GM18907 (cell line): ENCODE results near the gene SCYGR5.
"Not testable (repeated sequence)": the region's sequence is repeated elsewhere in the genome, so short reads cannot be mapped to it uniquely, and the experiment has no call there.

ENCODE experiments used
- ATAC-seq: cut with Tn5 transposase; IDR thresholded peaks from one replicate; pipeline ENCODE4 v1.9.1; 2021; ENCODE audit warnings: mild to moderate bottlenecking, moderate library complexity; ENCODE audit not compliant: unreplicated experiment

The SCYGR5 gene, protein sequence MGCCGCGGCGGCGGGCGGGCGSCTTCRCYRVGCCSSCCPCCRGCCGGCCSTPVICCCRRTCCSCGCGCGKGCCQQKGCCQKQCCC

GRCh38 chr2:227666631-227667170 lies at the start of gene SCYGR5:
Gene SCYGR5, plus strand, starts transcription at chr2:227666804. Its CDS starts 0 bp downstream, at chr2:227666804.
- ATAC-seq = not testable (repeated sequence)

- ATAC-seq = no peak
These were observed 49.0 kb upstream of the SCYGR5 start, which contains the start of gene SCYGR4 for GRCh38 chr2:227617316-227618230. Gene SCYGR4, plus strand, starts transcription at chr2:227617498. Its CDS starts 0 bp downstream, at chr2:227617498.

DNA sequence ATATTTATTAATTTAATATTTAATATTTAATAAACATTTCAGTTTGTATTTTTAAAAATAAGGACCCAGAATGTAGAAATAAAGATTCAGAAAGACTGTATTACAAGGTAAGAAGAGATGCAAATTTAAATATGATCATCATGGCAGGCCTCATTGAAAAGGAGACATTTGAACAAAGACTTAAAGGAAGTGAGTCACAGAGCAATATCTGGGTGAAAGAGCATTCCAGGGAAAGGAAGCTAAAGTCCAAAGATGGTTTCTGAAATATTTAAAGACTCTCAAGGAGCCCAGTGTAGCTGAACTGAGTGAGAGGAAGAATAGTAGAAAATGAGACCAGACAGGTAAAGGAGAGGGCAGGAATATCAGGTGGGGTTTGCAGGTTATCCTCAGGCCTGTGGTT lies 43.4 kb upstream of the SCYGR5 start:
- ATAC-seq = no peak

GRCh38 chr2:227625420-227625819 lies 41.2 kb upstream of the SCYGR5 start:
- ATAC-seq = no peak

GRCh38 chr2:227626580-227627151 lies 39.9 kb upstream of the SCYGR5 start:
- ATAC-seq = no peak

GRCh38 chr2:227627769-227628168 lies 38.8 kb upstream of the SCYGR5 start:
- peak; percentile 99 for ATAC-seq

- no peak for ATAC-seq
These were observed 37.2 kb upstream of the SCYGR5 start for GRCh38 chr2:227629435-227629834.

DNA sequence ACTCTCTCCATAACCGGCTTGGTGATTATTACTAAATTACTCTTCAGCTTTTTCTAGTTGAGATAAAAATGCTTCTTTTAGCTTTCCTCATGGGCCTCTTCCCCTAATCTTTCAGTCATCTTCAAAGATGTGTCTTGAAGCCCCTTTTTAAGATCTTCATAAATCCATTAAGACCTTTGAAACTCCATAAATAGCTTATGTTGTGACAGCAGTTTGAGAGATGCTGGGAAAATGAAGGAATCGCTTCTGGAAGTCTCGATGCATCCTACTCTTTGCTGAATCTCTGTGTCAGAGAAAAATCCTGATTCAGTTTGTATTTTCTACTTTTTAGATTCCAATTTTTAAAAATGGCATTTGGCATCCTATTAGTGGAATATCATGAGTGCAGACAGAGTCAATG lies 36.3 kb upstream of the SCYGR5 start:
- ATAC-seq = no peak

- ATAC-seq = no peak
These were observed 33.8 kb upstream of the SCYGR5 start for GRCh38 chr2:227632827-227633226.

DNA sequence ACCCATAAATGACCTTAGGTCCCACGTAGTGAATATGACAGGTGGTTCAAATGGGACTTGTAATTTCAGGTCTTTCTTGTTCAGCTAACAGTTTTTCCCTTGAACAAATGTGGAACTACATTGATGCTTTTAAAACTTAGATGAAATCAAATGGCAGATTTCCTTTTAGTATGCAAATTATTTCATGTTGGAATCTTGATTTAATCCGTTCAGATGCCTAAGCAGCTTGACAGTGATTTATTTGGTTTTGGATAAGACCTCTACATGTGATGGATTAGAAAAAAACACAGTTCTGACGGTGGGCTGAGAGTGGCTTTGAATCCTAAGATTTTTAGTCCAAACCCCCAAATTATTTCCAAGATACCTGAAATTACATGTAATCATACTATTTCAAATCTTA lies 32.4 kb upstream of the SCYGR5 start:
- no peak for ATAC-seq

- ATAC-seq = no peak
These were observed 23.9 kb upstream of the SCYGR5 start for GRCh38 chr2:227642656-227643055.

- ATAC-seq = no peak
These were observed 22.5 kb upstream of the SCYGR5 start for GRCh38 chr2:227643990-227644551.

DNA sequence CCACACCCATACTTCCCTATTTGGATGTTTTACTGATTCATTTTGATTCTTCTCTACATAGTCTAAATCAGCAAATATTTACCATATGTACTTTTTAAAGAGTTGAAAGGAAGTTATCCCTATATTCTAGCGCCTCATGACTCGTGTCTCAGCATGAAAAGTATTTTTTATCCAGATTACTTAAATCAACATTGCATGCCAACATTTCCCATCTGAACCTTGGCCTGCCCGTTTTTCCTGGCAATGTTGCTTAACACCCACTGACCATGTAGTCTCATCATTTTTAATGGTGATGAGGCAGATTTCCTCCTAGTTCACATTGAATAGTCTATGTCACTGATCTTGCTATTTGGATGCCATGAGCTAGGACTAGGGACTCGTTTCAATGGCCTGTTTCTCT lies 13.2 kb upstream of the SCYGR5 start:
- no peak for ATAC-seq

GRCh38 chr2:227654426-227654825 lies 12.2 kb upstream of the SCYGR5 start:
- no peak for ATAC-seq

GRCh38 chr2:227655454-227655853 lies 11.2 kb upstream of the SCYGR5 start:
- ATAC-seq = peak; percentile 42

- no peak for ATAC-seq
These were observed 9.3 kb upstream of the SCYGR5 start for GRCh38 chr2:227657199-227657845.

DNA sequence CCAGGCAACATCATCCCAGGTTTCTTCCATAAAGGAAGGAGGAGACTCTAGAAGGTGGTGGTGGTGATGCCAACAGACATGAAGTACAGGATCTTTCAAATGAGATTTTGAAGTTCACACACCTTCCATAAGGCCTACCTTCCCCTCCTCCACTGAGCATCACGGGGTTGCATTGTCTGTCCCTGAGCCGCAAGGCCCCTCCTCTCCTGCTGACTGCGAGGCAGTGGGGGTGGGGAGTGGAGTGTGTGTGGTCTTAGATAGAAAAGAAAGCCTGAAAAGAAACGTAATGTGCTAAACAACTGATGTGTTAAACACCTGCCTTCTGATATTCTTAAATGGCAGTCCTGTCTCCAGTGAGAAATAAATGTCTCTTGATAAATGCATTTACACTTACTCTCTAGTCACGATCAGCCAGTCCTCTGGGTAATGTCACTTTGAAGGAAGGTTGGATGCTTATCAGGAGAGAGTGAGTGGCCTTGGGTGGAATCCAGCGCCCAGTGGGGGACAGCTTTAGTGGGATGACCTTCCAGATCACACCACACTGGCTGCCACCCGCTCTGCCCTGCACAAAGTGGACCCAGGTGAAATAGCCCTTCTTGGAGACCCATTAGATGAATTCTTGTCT lies 5.5 kb upstream of the SCYGR5 start:
- ATAC-seq = no peak

DNA sequence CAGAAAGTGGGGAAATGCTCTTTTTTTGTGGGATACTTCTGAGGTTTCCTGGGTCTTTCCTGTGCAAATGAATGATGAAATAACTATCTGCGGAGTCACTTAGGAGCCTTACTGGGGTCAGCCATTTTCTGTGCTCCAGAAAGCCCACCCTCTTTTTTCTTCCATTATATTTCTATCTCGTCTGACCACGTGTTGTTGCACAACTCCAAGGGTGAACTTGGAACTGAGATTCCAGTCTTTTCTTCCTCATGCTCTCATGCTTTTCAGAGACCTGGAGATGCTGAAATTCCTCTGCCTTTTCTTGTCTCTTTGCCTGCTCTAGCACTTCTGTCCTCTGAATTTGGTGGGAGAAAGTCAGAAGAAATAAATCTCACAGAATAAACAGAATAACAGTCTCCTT lies 4.8 kb upstream of the SCYGR5 start:
- no peak for ATAC-seq

DNA sequence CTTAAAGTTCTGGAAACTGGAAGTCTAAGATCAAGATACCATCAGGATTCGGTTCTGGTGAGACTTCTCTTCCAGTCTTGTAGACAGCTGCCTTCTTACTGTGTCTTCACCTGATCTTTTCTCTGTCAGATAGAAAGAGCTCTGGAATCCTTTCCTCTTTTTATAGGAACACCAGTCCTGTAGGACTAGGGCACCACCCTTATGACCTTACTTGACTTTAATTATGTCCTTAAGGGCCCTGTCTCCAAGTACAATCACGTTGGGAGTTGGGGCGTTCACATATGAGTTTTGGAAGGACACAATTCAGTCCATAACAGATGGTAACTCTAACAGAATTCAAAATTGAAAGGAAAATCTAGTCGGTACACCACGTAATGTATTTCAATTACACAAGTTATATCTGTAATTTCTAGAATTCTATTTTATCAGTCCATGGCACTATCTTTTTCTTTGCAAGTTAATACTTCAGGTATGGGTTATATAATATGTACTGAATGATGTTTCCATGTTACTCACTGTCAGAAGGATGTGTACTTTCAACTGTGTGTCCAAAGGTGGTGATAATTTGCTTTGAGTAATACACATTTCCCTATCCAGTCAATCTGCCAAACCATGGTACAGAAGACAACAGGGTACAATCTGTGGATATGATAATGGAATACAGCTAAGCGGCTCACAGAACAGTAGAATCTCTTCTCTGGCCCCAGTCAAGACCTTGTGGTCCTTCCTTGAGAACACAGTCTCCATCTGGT lies 1.2 kb upstream of the SCYGR5 start:
- ATAC-seq = no peak
